Right atrium auricular region (tissue), 2 donors: ENCODE measurements around the gene MTUS2. TPM values are rescaled to one million over a fixed set of nuclear protein-coding genes. Genes with fewer than 3 reads are reported as not detected.

Experiments
- DNase-seq: peaks from one replicate; pipeline ENCODE4 v3.0.0-alpha.2; 2019; ENCODE audit warnings: low spot score
- H3K27ac ChIP-seq, 2 donors: fragments of 200-600 bp; sonication (generic); 1 replicate in 1 of 2; 2 replicates in 1 of 2; pipeline ENCODE4 v1.5.1; 2016 to 2019
- H3K27me3 ChIP-seq, 2 donors: fragments of 200-600 bp; sonication (generic); one replicate each; pipeline versions ENCODE4 v1.5.1 to v1.6.0; 2017 to 2019
- H3K36me3 ChIP-seq: fragments of 200-600 bp; sonication (generic); one replicate; pipeline ENCODE4 v1.5.1; 2016
- H3K4me1 ChIP-seq, 2 donors: fragments of 200-600 bp; sonication (generic); one replicate each; pipeline versions ENCODE4 v1.5.1 to v1.6.0; 2017 to 2019
- H3K4me3 ChIP-seq, 2 donors: fragments of 200-600 bp; sonication (generic); 1 replicate in 1 of 2; 2 replicates in 1 of 2; pipeline ENCODE4 v1.5.1; 2017 to 2019; ENCODE audit warnings: mild to moderate bottlenecking in 1 of 2, moderate library complexity in 1 of 2
- H3K9me3 ChIP-seq, 2 donors: fragments of 200-600 bp; sonication (generic); one replicate each; pipeline ENCODE4 v1.5.1; 2019
- CTCF ChIP-seq, 2 donors: fragments of 200-600 bp; sonication (generic); IDR thresholded peaks; one replicate each; pipeline ENCODE4 v1.5.1; 2019; ENCODE audit warnings: antibody characterized with exemption in 2 of 2
- total RNA-seq, 2 donors: library from RNA; depleted of rRNA; stranded (reverse); fragments of >200 nt; gene quantifications; one replicate each; pipeline ENCODE4 v1.1.0, GENCODE V29; 2016

Gene MTUS2
- total RNA-seq, 2 donors from 2014 or later, result 34.6 to 142 TPM

GRCh38 chr13:29483623-29484022 is 663.5 kb downstream of the MTUS2 start:
- no peak for TF ChIP-seq CTCF (IDR thresholded peaks at IDR 0.05)
- H3K36me3 ChIP-seq, result no peaks in the 10 kb centered on the region
- H3K27me3 ChIP-seq, result no peaks in the 10 kb centered on the region
- no peaks in the 10 kb centered on the region for H3K9me3 ChIP-seq
- H3K4me3 ChIP-seq, result no peak overlapping the region
- DNase-seq, result no peak
- no peak overlapping the region for H3K27ac ChIP-seq
- peaks cover 0 to 7% of the 10 kb centered on the region in 2 donors for H3K4me1 ChIP-seq

GRCh38 chr13:29484236-29484635 is 664.1 kb downstream of the MTUS2 start:
- H3K36me3 ChIP-seq, result peaks cover 2% of the 10 kb centered on the region
- H3K4me1 ChIP-seq, result peaks cover 0 to 7% of the 10 kb centered on the region in 2 donors
- no peak for TF ChIP-seq CTCF (IDR thresholded peaks at IDR 0.05)
- H3K9me3 ChIP-seq, result no peaks in the 10 kb centered on the region
- no peak for DNase-seq
- H3K27me3 ChIP-seq, result no peaks in the 10 kb centered on the region
- H3K27ac ChIP-seq, result no peak overlapping the region
- no peak overlapping the region for H3K4me3 ChIP-seq

GRCh38 chr13:29484796-29485195 is 664.7 kb downstream of the MTUS2 start:
- Histone ChIP-seq H3K4me1 (peaks cover 0 to 7% of the 10 kb centered on the region in 2 donors), H3K4me3 (no peak overlapping the region), H3K27ac (no peak overlapping the region), H3K36me3 (peaks cover 8% of the 10 kb centered on the region), H3K27me3 (no peaks in the 10 kb centered on the region), H3K9me3 (no peaks in the 10 kb centered on the region)
- TF ChIP-seq CTCF (IDR thresholded peaks at IDR 0.05), result no peak
- no peak for DNase-seq

DNA sequence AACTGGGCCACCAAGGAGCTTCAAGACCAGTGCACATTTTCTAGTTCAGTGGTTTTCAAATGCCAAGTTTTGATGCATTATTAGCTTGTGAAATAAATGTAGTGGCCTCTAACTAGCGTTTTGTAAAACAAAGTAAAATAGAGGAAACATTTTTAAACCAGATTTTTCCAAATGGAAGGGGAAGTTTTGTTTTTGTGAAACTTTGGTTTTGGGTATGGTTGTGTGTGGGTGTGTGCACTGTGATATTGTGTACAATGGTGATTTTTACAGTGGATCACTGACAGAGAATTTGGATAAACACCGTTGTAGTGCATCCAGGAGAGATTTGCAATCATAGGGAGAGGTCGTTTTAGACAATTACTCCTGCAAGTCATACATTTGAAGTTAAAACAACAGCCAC is 666.4 kb downstream of the MTUS2 start:
- DNase-seq, result no peak

GRCh38 chr13:29487466-29488454 is 667.6 kb downstream of the MTUS2 start:
- Histone ChIP-seq H3K27me3 (no peaks in the 10 kb centered on the region), H3K4me3 (no peak overlapping the region), H3K4me1 (no peaks in the 10 kb centered on the region), H3K27ac (no peak overlapping the region), H3K9me3 (no peaks in the 10 kb centered on the region), H3K36me3 (peaks cover 14% of the 10 kb centered on the region)
- TF ChIP-seq CTCF (IDR thresholded peaks at IDR 0.05), result no peak
- no peak for DNase-seq

More for the DNA sequence above, 666.4 kb downstream of the MTUS2 start:
- H3K4me1 ChIP-seq, result no peaks in the 10 kb centered on the region
- H3K9me3 ChIP-seq, result no peaks in the 10 kb centered on the region
- peaks cover 11% of the 10 kb centered on the region for H3K36me3 ChIP-seq
- H3K27ac ChIP-seq, result no peak overlapping the region
- no peaks in the 10 kb centered on the region for H3K27me3 ChIP-seq
- TF ChIP-seq CTCF (IDR thresholded peaks at IDR 0.05), result no peak
- H3K4me3 ChIP-seq, result no peak overlapping the region
